Heart right ventricle (tissue), 16 donors: ENCODE results near the gene KRTAP5-2. TPM values are rescaled to one million over a fixed set of nuclear protein-coding genes. Genes with fewer than 3 reads are reported as not detected.
"Not testable (repeated sequence)": the region's sequence is repeated elsewhere in the genome, so short reads cannot be mapped to it uniquely, and the experiment has no call there.

ENCODE experiments used
- ATAC-seq, 8 donors: fragments of 200-7000 bp; cut with Tn5 transposase; one replicate each; pipeline ENCODE4 v1.9.1; 2020; ENCODE audit warnings: mild to moderate bottlenecking in 8 of 8, moderate library complexity in 8 of 8, moderate number of reproducible peaks in 1 of 8
- DNase-seq, 2 donors: peaks; one replicate each; pipeline ENCODE4 v3.0.0-alpha.2; 2020
- H3K27ac ChIP-seq, 10 donors: fragments of 200-600 bp; sonication (generic) in 2 of 10; one replicate each; pipeline versions ENCODE4 v1.5.0 to v1.8.0; 2020 to 2022; ENCODE audit warnings: mild to moderate bottlenecking in 3 of 10
- H3K27me3 ChIP-seq, 7 donors: fragments of 200-600 bp; one replicate each; pipeline ENCODE4 v1.8.0; 2021 to 2022; ENCODE audit warnings: mild to moderate bottlenecking in 2 of 7
- H3K36me3 ChIP-seq, 9 donors: fragments of 200-600 bp; sonication (generic) in 1 of 9; one replicate each; pipeline versions ENCODE4 v1.5.0 to v1.8.0; 2020 to 2022; ENCODE audit warnings: mild to moderate bottlenecking in 2 of 9
- H3K4me1 ChIP-seq, 9 donors: fragments of 200-600 bp; sonication (generic) in 1 of 9; one replicate each; pipeline versions ENCODE4 v1.5.0 to v1.8.0; 2020 to 2022; ENCODE audit warnings: mild to moderate bottlenecking in 4 of 9
- H3K4me3 ChIP-seq, 10 donors: fragments of 200-600 bp; sonication (generic) in 2 of 10; one replicate each; pipeline versions ENCODE4 v1.5.0 to v1.8.0; 2020 to 2022; ENCODE audit warnings: mild to moderate bottlenecking in 7 of 10, moderate library complexity in 2 of 10
- H3K9me3 ChIP-seq, 11 donors: fragments of 200-600 bp in 10 of 11; sonication (generic) in 2 of 11; one replicate each; pipeline versions ENCODE4 v1.5.0 to v1.8.0; 2013 to 2022; ENCODE audit warnings: mild to moderate bottlenecking in 2 of 11, control low read depth in 1 of 11, moderate library complexity in 1 of 11
- WGBS, 2 donors: extraction: QIAGEN DNeasy Blood & Tissue Kit; methylation state at CpG; one replicate each; pipeline ENCODE4 v1.1.7; 2013; ENCODE audit warnings: inconsistent platforms in 1 of 2; 5-methylcytosine and 5-hydroxymethylcytosine counted together
- intact Hi-C, 10 donors: fragments of 100-400 bp; cut with DNase I; formaldehyde crosslinking; loops; one replicate each; pipeline versions ENCODE4 v1.11.1 to v1.14.2; 2022
- long read RNA-seq, 3 donors: library from polyadenylated mRNA; unstranded; transcript quantifications; one replicate each; pipeline ENCODE4 v2.0.0, GENCODE V29; 2020 to 2021
- polyA plus RNA-seq, 2 donors: library from polyadenylated mRNA; stranded (reverse); fragments of 200-250 nt; gene quantifications; one replicate each; pipeline ENCODE4 v1.2.3, GENCODE V29; 2013
- total RNA-seq, 10 donors: library from RNA; stranded (reverse); fragmentation: NEBNext Ultra II Directional in 3 of 10; extraction: Animal tissue kit (Norgen Biotek cat#: 25700) in 3 of 10; gene quantifications; one replicate each; pipeline versions ENCODE4 v1.2.1 to v1.2.4, GENCODE V29; 2021 to 2023
- TF ChIP-seq, protein P1 (sequence below), 9 donors: fragments of 200-600 bp; sonication (generic) in 2 of 9; IDR thresholded peaks; one replicate each; pipeline versions ENCODE4 v1.5.0 to v1.8.0; 2021 to 2022; ENCODE audit warnings: antibody characterized with exemption in 9 of 9, mild to moderate bottlenecking in 5 of 9, moderate library complexity in 1 of 9
- donor health status: Arrhythmogenic right ventricular cardiomyopathy.
- donor health status: ischemic (EF 13 %, LVEDD 7.1; RV severe dilation, severe dysfunction).
- donor health status: healthy with polysubstance abuse.
- donor health status: DM: no; HTN: yes; CAD: no.
- donor health status: DM: no; HTN: no; CAD: no.
- donor health status: ischemic (EF 25% LVEDD 6.9; RV normal size, moderate dysfunction).
- donor health status: ischemic (EF 25% LVEDD 5.7; RV mildly dilated, moderate dysfunction).
- donor health status: healthy.
- donor health status: DM: yes; HTN: yes; CAD: no.
- donor health status: Ischemic cardiomyopathy.
- donor health status: ischemic (EF 35%, LVEDD 5.7; RV mildly dilated, moderate dysfunction).
- donor health status: nonischemic (EF 11% LVEDD 7.7; RV severe dilation, severe dysfunction).
- donor health status: DM: yes; HTN: yes; CAD: no.
- donor health status: PGD.
- donor health status: ischemic (EF 29% LVEDD 5.4; RV normal size, mild dysfunction).
- donor health status: nonischemic (EF 23%, LVEDD 6.1; RV moderate dilation, normal function).

The KRTAP5-2 gene, protein sequence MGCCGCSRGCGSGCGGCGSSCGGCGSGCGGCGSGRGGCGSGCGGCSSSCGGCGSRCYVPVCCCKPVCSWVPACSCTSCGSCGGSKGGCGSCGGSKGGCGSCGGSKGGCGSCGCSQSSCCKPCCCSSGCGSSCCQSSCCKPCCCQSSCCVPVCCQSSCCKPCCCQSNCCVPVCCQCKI
- total RNA-seq = not detected
- under 1 TPM in 1 of 2 donors, not detected in 1; 0.04 TPM for polyA plus RNA-seq
- long read RNA-seq, donor 1 = 0 reads
- long read RNA-seq, donor 2 = 0 reads
- long read RNA-seq, donor 3 = 0 reads

- peaks cover 0 to 18% (median 0%) of the 10 kb centered on the region in 9 donors for H3K4me1 ChIP-seq
- intact Hi-C loops = no loop called here
- DNase-seq (no peak), ATAC-seq (no peak)
- WGBS, 2 donors = 72 to 84% methylated on average over 4 of the region's 4 CpGs
- H3K27me3 ChIP-seq = peaks cover 0 to 18% (median 3%) of the 10 kb centered on the region in 7 donors
- no peak within 1 kb of the TSS for H3K27ac ChIP-seq
- no peak within 1 kb of the TSS for H3K4me3 ChIP-seq
- no peaks in the 10 kb centered on the region for H3K9me3 ChIP-seq
- no peaks in the 10 kb centered on the region for H3K36me3 ChIP-seq
- TF ChIP-seq, protein P1, sequence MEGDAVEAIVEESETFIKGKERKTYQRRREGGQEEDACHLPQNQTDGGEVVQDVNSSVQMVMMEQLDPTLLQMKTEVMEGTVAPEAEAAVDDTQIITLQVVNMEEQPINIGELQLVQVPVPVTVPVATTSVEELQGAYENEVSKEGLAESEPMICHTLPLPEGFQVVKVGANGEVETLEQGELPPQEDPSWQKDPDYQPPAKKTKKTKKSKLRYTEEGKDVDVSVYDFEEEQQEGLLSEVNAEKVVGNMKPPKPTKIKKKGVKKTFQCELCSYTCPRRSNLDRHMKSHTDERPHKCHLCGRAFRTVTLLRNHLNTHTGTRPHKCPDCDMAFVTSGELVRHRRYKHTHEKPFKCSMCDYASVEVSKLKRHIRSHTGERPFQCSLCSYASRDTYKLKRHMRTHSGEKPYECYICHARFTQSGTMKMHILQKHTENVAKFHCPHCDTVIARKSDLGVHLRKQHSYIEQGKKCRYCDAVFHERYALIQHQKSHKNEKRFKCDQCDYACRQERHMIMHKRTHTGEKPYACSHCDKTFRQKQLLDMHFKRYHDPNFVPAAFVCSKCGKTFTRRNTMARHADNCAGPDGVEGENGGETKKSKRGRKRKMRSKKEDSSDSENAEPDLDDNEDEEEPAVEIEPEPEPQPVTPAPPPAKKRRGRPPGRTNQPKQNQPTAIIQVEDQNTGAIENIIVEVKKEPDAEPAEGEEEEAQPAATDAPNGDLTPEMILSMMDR (IDR thresholded peaks at IDR 0.05) = no peak
Measured at GRCh38 chr11:1597994-1598380, at the start of gene KRTAP5-2. Gene KRTAP5-2 (minus strand): TSS chr11:1598294. CDS start chr11:1598250, 44 bp downstream.

DNA sequence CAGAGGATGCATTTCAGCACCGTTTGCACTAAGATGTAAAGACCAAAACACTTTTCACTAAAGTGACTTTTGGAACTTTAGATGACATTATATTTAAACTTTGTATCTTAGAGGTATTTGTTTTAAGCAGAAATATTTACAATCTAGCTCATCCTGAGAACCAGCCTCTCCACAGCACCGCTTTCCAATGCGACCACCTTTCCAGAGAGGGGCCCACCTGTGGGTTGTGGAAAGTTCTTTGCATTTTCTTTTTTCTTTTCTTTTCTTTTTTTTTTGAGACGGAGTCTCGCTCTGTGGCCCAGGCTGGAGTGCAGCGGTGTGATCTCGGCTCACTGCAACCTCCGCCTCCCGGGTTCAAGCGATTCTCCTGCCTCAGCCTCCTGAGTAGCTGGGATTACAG lies 48.4 kb upstream of the KRTAP5-2 start:
- DNase-seq, H3K27ac ChIP-seq, H3K4me3 ChIP-seq, H3K9me3 ChIP-seq, ATAC-seq, H3K4me1 ChIP-seq, H3K36me3 ChIP-seq: not testable (repeated sequence)
- peaks cover 0 to 11% (median 0%) of the 10 kb centered on the region in 7 donors for H3K27me3 ChIP-seq
- intact Hi-C loops = loop anchor here in 1 of 10 donors (10.0 kb wide), 1 partner anchor 508 kb away; no protein-coding TSS in a partner anchor
- WGBS, 2 donors = 90 to 92% methylated on average over 10 of the region's 10 CpGs

GRCh38 chr11:1645357-1645821 lies 47.3 kb upstream of the KRTAP5-2 start:
- intact Hi-C loops = loop anchor here in 1 of 10 donors (10.0 kb wide), 1 partner anchor 509 kb away; no protein-coding TSS in a partner anchor
- H3K9me3 ChIP-seq = no peaks in the 10 kb centered on the region
- H3K36me3 ChIP-seq = no peaks in the 10 kb centered on the region
- peaks cover 0 to 19% (median 4%) of the 10 kb centered on the region in 7 donors for H3K27me3 ChIP-seq
- no peak overlapping the region for H3K27ac ChIP-seq
- DNase-seq = no peak
- 85 to 88% methylated on average over 12 of the region's 12 CpGs for WGBS, 2 donors
- ATAC-seq = no peak
- no peak overlapping the region for H3K4me3 ChIP-seq
- TF ChIP-seq, protein P1 (IDR thresholded peaks at IDR 0.05) = no peak
- H3K4me1 ChIP-seq = peaks cover 0 to 8% (median 0%) of the 10 kb centered on the region in 9 donors

DNA sequence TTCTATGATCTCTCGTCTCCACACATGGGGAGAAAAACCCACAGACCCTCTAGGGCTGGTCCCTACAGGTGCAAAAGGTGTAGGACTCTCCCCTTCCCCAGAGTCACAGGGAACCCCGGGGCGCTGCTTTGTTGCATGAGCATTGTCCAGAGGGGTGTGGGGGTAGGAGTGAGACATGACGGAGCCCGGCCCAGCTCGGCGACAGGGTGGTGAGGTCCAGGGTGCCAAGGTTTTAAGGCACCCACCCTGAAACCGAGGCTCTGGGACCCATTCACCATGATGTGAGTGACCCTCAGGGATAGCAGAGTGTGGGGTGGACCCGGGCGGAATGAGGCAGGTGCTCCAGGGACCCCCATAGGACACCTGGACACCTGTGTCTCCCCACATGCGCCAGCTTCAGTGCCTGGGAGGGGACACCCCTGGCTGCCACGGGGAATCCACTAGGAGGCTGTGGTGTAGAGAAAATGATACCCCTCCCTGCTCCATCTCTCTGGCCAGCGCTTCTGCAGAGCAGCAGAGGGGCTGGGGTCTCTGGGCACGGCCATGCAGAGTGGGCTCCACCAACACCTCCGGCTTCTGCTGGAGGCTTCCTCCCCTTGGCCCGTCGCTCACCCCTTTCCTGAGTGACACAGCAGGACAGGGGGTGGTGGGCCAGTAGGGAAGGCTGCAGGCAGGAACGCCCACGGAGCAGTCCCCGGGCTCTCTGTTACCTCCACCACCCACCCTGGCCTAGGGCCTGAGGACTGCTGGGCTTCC lies 46.7 kb upstream of the KRTAP5-2 start:
- peak in 1 of 8 donors; percentile 40 for ATAC-seq
- TF ChIP-seq, protein P1 (IDR thresholded peaks at IDR 0.05) = no peak
- 79 to 85% methylated on average over 20 of the region's 20 CpGs for WGBS, 2 donors

More for the DNA sequence above, 46.7 kb upstream of the KRTAP5-2 start:
- no peak for DNase-seq
- H3K4me1 ChIP-seq = peaks cover 0 to 15% (median 6%) of the 10 kb centered on the region in 9 donors
- H3K9me3 ChIP-seq = no peaks in the 10 kb centered on the region
- H3K27ac ChIP-seq = no peak overlapping the region
- intact Hi-C loops = loop anchor here in 1 of 10 donors (10.0 kb wide), 1 partner anchor 510 kb away; no protein-coding TSS in a partner anchor
- H3K4me3 ChIP-seq = no peak overlapping the region
- H3K36me3 ChIP-seq = no peaks in the 10 kb centered on the region
- peaks cover 0 to 23% (median 10%) of the 10 kb centered on the region in 7 donors for H3K27me3 ChIP-seq
